ENCODE data around the gene FLG2. TPM values are rescaled to one million over a fixed set of nuclear protein-coding genes. Genes with fewer than 3 reads are reported as not detected.
A peak's percentile ranks its signal among the peaks of the same experiment; 100 is the strongest.

The FLG2 gene
- total RNA-seq, 4 donors from 2014 or later: 0.13 to 1.7 (median 0.23) TPM

DNA sequence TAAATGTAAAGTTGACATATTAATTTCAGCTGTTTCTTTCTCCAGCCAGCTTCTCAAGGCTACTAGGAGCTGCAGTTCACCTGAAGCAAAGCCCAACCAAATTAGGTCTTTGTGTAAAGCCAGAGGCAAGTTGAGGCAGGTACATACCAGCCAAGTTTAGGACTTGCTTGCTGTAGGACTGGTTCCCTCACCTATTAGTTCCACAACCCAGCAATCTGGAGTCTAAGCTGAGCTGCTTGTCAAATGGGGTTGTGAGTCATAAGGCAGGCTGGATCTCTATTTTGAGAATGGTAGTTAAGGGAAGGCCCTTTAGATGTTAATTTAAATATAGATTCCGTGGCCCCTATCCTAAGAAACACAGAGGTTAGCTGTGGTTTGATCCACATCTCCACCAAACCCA is 7.6 kb upstream of the FLG2 start:
- H3K4me3 ChIP-seq: no peak overlapping the region
- H3K27me3 ChIP-seq: no peaks in the 10 kb centered on the region
- no peak overlapping the region for H3K27ac ChIP-seq
- no peaks in the 10 kb centered on the region for H3K36me3 ChIP-seq
- no peaks in the 10 kb centered on the region for H3K4me1 ChIP-seq
- TF ChIP-seq, protein P1, sequence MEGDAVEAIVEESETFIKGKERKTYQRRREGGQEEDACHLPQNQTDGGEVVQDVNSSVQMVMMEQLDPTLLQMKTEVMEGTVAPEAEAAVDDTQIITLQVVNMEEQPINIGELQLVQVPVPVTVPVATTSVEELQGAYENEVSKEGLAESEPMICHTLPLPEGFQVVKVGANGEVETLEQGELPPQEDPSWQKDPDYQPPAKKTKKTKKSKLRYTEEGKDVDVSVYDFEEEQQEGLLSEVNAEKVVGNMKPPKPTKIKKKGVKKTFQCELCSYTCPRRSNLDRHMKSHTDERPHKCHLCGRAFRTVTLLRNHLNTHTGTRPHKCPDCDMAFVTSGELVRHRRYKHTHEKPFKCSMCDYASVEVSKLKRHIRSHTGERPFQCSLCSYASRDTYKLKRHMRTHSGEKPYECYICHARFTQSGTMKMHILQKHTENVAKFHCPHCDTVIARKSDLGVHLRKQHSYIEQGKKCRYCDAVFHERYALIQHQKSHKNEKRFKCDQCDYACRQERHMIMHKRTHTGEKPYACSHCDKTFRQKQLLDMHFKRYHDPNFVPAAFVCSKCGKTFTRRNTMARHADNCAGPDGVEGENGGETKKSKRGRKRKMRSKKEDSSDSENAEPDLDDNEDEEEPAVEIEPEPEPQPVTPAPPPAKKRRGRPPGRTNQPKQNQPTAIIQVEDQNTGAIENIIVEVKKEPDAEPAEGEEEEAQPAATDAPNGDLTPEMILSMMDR (IDR thresholded peaks at IDR 0.05): no peak
- TF ChIP-seq POLR2A (IDR thresholded peaks at IDR 0.05): no peak
- H3K9me3 ChIP-seq: no peaks in the 10 kb centered on the region
- no peak for DNase-seq

DNA sequence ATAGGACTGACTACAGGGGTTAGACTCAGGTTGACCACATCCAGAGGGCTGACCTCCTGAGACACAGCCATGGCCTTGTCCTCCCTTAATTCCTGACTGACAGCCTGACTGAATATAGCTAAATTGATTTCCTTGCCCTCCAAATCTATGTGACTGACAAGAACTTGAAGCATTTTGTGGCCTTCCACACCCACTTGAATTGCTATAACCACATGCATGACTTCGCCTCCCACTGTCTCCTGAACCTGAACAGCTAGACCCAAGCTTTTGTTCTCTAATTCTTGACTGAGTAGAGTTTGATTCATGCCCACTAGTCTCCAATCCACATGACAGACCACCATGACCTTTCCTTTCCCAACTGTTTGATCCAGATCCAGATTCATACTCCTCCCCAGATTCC is 3.1 kb downstream of the FLG2 start:
- H3K27ac ChIP-seq: no peak overlapping the region
- TF ChIP-seq, protein P1 (IDR thresholded peaks at IDR 0.05): no peak
- no peak for TF ChIP-seq POLR2A (IDR thresholded peaks at IDR 0.05)
- H3K4me3 ChIP-seq: no peak overlapping the region
- no peaks in the 10 kb centered on the region for H3K9me3 ChIP-seq
- no peak for DNase-seq
- no peaks in the 10 kb centered on the region for H3K36me3 ChIP-seq
- no peaks in the 10 kb centered on the region for H3K27me3 ChIP-seq
- no peaks in the 10 kb centered on the region for H3K4me1 ChIP-seq

DNA sequence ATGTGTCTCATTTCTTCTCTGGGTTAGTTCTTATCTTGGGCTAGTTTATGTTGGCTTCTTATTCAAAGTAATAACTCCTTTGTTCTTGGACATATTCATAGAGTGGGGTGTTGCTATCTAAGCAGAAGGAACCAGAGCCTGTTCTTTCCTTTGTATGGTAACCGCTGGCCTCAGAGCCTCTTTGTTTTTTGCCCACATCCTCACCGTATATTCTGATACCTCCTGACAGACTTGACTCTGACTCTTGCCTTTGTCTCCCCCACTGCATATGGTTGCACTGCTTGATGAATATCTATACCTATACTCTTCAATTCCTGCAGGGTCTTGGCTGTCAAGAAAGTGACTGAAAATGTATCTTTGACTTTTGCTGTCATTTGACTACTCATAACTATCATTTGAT is 10.2 kb downstream of the FLG2 start:
- Histone ChIP-seq H3K4me1 (no peaks in the 10 kb centered on the region), H3K4me3 (no peak overlapping the region), H3K27ac (no peak overlapping the region), H3K27me3 (no peaks in the 10 kb centered on the region), H3K36me3 (no peaks in the 10 kb centered on the region), H3K9me3 (no peaks in the 10 kb centered on the region)
- no peak for TF ChIP-seq POLR2A (IDR thresholded peaks at IDR 0.05)
- TF ChIP-seq, protein P1 (IDR thresholded peaks at IDR 0.05): no peak
- no peak for DNase-seq

DNA sequence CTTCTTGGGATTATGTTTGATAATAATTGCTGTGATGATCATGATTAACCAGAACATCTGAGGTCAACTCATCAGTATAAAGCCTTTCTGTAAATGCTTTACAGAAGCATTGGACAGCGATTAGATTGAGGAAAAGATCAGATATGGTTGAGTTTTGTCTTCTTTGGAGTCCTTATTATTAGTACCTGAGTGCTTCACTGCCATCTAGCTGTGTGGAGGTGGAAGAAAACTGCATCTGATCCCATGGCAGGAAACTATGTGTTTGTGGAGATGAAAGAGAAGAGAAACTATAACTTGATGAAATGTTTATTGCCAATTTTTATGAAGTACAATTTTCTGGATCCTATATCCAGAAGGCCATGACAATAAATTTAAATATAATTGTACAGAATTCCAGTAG is 11.4 kb downstream of the FLG2 start:
- no peaks in the 10 kb centered on the region for H3K27me3 ChIP-seq
- H3K4me3 ChIP-seq: no peak overlapping the region
- H3K9me3 ChIP-seq: no peaks in the 10 kb centered on the region
- no peaks in the 10 kb centered on the region for H3K36me3 ChIP-seq
- no peaks in the 10 kb centered on the region for H3K4me1 ChIP-seq
- TF ChIP-seq, protein P1 (IDR thresholded peaks at IDR 0.05): no peak
- TF ChIP-seq POLR2A (IDR thresholded peaks at IDR 0.05): no peak
- H3K27ac ChIP-seq: no peak overlapping the region
- DNase-seq: no peak

DNA sequence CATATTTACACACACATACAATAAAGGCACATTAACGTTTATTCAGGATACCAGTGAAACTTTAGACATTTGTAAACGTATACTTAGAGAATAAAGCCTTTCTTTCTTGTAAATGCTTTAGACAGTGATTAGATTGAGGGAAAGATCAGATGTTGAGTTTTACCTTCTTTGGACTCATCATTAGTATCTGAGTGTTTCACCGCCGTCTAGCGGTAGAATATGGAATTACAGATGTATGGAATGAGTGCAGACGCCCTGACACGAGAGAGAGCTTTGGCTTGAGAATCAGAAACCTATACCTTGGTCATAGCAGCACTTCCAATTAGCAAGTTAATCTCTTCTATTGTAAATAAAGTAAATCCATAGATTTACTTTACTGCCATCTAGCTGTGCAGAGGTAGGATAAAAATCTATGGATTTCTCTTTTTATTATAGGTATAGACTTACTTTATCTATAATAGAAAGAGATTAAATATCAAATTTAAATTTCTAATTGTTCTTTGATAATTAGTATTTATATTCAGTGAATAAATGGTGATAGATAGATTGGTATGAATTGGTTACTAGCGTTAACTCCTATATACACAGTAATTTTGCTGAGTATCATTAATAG is 12.6 kb downstream of the FLG2 start:
- TF ChIP-seq, protein P1 (IDR thresholded peaks at IDR 0.05): peak; percentile 59 to 77 (median 72)
- no peak for TF ChIP-seq POLR2A (IDR thresholded peaks at IDR 0.05)
- Histone ChIP-seq H3K27me3 (no peaks in the 10 kb centered on the region), H3K36me3 (no peaks in the 10 kb centered on the region), H3K4me3 (no peak overlapping the region), H3K4me1 (no peaks in the 10 kb centered on the region), H3K27ac (no peak overlapping the region), H3K9me3 (no peaks in the 10 kb centered on the region)
- DNase-seq: peak in 2 of 3 donors; percentile 27 to 62

DNA sequence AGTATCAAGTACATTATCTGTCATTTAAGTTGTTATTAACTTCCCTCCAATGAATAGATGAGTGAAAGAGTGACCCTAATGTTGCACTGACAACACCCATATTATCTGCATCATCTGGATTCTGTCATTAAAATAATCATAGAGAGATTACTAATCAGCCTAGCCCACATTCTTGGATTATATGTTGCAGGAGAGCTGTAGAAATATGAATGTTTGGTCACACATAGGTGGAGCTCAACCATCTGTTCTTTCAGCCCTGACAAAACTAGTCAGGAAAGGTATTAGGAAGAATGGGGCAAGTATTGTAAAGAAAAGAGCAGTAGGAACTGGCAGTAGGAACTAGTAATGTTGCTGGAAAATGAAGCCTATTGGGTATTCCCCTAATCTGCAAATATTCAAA is 15.4 kb downstream of the FLG2 start:
- no peaks in the 10 kb centered on the region for H3K36me3 ChIP-seq
- DNase-seq: no peak
- no peak overlapping the region for H3K4me3 ChIP-seq
- no peak for TF ChIP-seq POLR2A (IDR thresholded peaks at IDR 0.05)
- TF ChIP-seq, protein P1 (IDR thresholded peaks at IDR 0.05): no peak
- H3K4me1 ChIP-seq: no peaks in the 10 kb centered on the region
- H3K27me3 ChIP-seq: no peaks in the 10 kb centered on the region
- H3K9me3 ChIP-seq: no peaks in the 10 kb centered on the region
- H3K27ac ChIP-seq: no peak overlapping the region
